GM12878 (cell line): ENCODE measurements around the gene TSPAN10. TPM values are rescaled to one million over a fixed set of nuclear protein-coding genes. Genes with fewer than 3 reads are reported as not detected.

Source experiments
- ATAC-seq: fragments of 200-7000 bp; cut with Tn5 transposase; 3 replicates; pipeline ENCODE4 v1.9.1; 2020; ENCODE audit warnings: mild to moderate bottlenecking, moderate library complexity
- BruUV-seq: library from RNA; stranded (reverse); fragments of 400-500 nt; replicated peaks from 2 replicates; lab custom pipeline; 2021; lab: Mats Ljungman, UMichigan
- CTCF ChIA-PET: fragments of 300-600 bp; sonication (Branson Sonifier 250); formaldehyde crosslinking; extraction: SDS; loops from one replicate; lab custom pipeline; 2021; ENCODE audit warnings: inconsistent platforms; lab: Yijun Ruan, JAX
- POLR2A ChIA-PET: fragments of 350-600 bp; formaldehyde crosslinking; extraction: SDS; loops from one replicate; lab custom pipeline; 2021; ENCODE audit warnings: inconsistent platforms; lab: Charles Lee
- RAD21 ChIA-PET: fragments of 300-600 bp; sonication (Branson Sonifier 250); formaldehyde crosslinking; loops from one replicate; lab custom pipeline; 2023; ENCODE audit warnings: antibody characterized with exemption; ENCODE audit not compliant: unreplicated experiment; lab: Charles Lee
- SMC1A ChIA-PET: fragments of 300-600 bp; sonication (Branson Sonifier 250); formaldehyde crosslinking; loops from one replicate; lab custom pipeline; 2023; ENCODE audit not compliant: unreplicated experiment, uncharacterized antibody; lab: Charles Lee
- DNase-seq: peaks from one replicate; pipeline ENCODE4 v3.0.0-alpha.2; 2011; ENCODE audit warnings: low read depth, low spot score
- FAIRE-seq: peaks from 3 replicates; lab custom pipeline; 2011; peaks lifted over from hg19 to GRCh38; lab: Jason Lieb, UNC
- H2AFZ ChIP-seq: 2 replicates; pipeline ENCODE4 v1.6.0; 2011; ENCODE audit warnings: low read depth, low read length, control low read depth; ENCODE audit not compliant: control insufficient read depth
- H3K27ac ChIP-seq: 2 replicates; pipeline ENCODE4 v1.5.1; 2011; ENCODE audit warnings: control low read depth; ENCODE audit not compliant: control insufficient read depth, insufficient read depth
- H3K27me3 ChIP-seq, 2 experiments: replicated peaks in 1 of 2; 2 replicates each; pipeline versions ENCODE4 v1.6.0 to v1.6.1; 2011; ENCODE audit warnings: low read length in 1 of 2; ENCODE audit not compliant: control insufficient read depth in 2 of 2, insufficient read depth in 2 of 2
- H3K36me3 ChIP-seq, 2 experiments: 2 replicates each; pipeline ENCODE4 v1.5.1; 2011; ENCODE audit warnings: low read length in 1 of 2; ENCODE audit not compliant: control insufficient read depth in 2 of 2, insufficient read depth in 2 of 2
- H3K4me1 ChIP-seq: 2 replicates; pipeline ENCODE4 v1.6.1; 2011; ENCODE audit warnings: mild to moderate bottlenecking, low read length, moderate library complexity, mixed read lengths; ENCODE audit not compliant: control insufficient read depth, insufficient read depth
- H3K4me2 ChIP-seq: 2 replicates; pipeline ENCODE4 v1.6.0; 2011; ENCODE audit warnings: control low read depth; ENCODE audit not compliant: control insufficient read depth, insufficient read depth
- H3K4me3 ChIP-seq: fragments of 200-600 bp; sonication (generic); 2 replicates; pipeline ENCODE4 v1.5.1; 2016
- H3K79me2 ChIP-seq: 2 replicates; pipeline ENCODE4 v1.6.0; 2011; ENCODE audit warnings: low read length; ENCODE audit not compliant: control insufficient read depth, insufficient read depth
- H3K9ac ChIP-seq: 2 replicates; pipeline ENCODE4 v1.8.0; 2011; ENCODE audit warnings: low read length, control low read depth, mixed read lengths; ENCODE audit not compliant: control insufficient read depth, insufficient read depth
- H3K9me3 ChIP-seq: replicated peaks from 3 replicates; pipeline ENCODE4 v1.5.1; 2011; ENCODE audit warnings: mild to moderate bottlenecking, low read length; ENCODE audit not compliant: control insufficient read depth, insufficient read depth
- H4K20me1 ChIP-seq: 2 replicates; pipeline ENCODE4 v1.6.0; 2011; ENCODE audit not compliant: control insufficient read depth, insufficient read depth
- ELK1 ChIP-seq: IDR thresholded peaks from 2 replicates; pipeline ENCODE4 v1.6.1; 2012; ENCODE audit warnings: low read depth, low read length, improper control_type of control experiment
- IRF3 ChIP-seq: fragments of 450-650 bp; IDR thresholded peaks from 2 replicates; pipeline ENCODE4 v1.6.1; 2014; ENCODE audit warnings: mild to moderate bottlenecking
- TCF12 ChIP-seq: IDR thresholded peaks from 2 replicates; pipeline ENCODE4 v1.6.1; 2011; ENCODE audit warnings: low read depth, mild to moderate bottlenecking, low read length
- WGBS: methylation state at CpG from one replicate; pipeline ENCODE4 v1.1.6; 2016; ENCODE audit warnings: low lambda C conversion rate; ENCODE audit not compliant: insufficient replicate concordance, insufficient coverage; ENCODE audit errors: missing lambda C conversion rate; 5-methylcytosine and 5-hydroxymethylcytosine counted together
- in situ Hi-C: fragments of 300-500 bp; cut with MboI; formaldehyde crosslinking; loops from 9 replicates; pipeline ENCODE4 v1.14.3; 2018; ENCODE audit warnings: mixed read lengths
- intact Hi-C: fragments of 100-400 bp; cut with micrococcal nuclease; formaldehyde crosslinking; loops from one replicate; pipeline ENCODE4 v1.14.2; 2022; ENCODE audit not compliant: unreplicated experiment
- polyA plus RNA-seq, 11 experiments: library from polyadenylated mRNA; depleted of rRNA in 4 of 11; unstranded in 6 of 11; stranded (reverse) in 5 of 11; fragments of >200 nt; fragmentation: Nextera tagmentation in 4 of 11; fragmentation: Illumina TruSeq in 1 of 11; extraction: Ambion mirVana in 4 of 11; extraction: Trizol in 1 of 11; gene quantifications; 1 replicate in 1 of 11; 2 replicates in 10 of 11; pipeline versions ENCODE4 v1.2.1 to v1.2.3, GENCODE V29; 2011 to 2016; ENCODE audit warnings: inconsistent platforms in 2 of 11, missing spikeins in 2 of 11, low read depth in 1 of 11
- total RNA-seq, 4 experiments: library from RNA; depleted of rRNA in 3 of 4; stranded (reverse); fragments of >200 nt in 3 of 4; fragmentation: Illumina TruSeq in 1 of 4; extraction: Trizol in 1 of 4; gene quantifications; 2 replicates each; pipeline versions ENCODE4 v1.2.1 to v1.2.3, GENCODE V29; 2013 to 2021

TSPAN10 gene
- total and polyA plus RNA-seq, 10 of the 15 experiments (the other 5 are each of a cell fraction or from before 2014, with no cell fraction given): 0.13 to 0.82 (median 0.43) TPM

- POLR2A ChIA-PET: no interaction called here
Observed at GRCh38 chr17:81648013-81648706, 11.2 kb downstream of the TSPAN10 start.

More at GRCh38 chr17:81648013-81648706, 11.2 kb downstream of the TSPAN10 start:
- ChIA-PET RAD21 (no interaction called here), SMC1A (no interaction called here), CTCF (no interaction called here)
- H3K27me3 ChIP-seq: no peaks in the 10 kb centered on the region; a peak in 2 of 4 replicates
- H3K9ac ChIP-seq: no peak overlapping the region
- WGBS: 85% methylated on average over 41 of the region's 78 CpGs
- TF ChIP-seq TCF12 (no peak), ELK1 (no peak), IRF3 (no peak)
- ATAC-seq (no peak), FAIRE-seq (no peak), DNase-seq (no peak)
- H4K20me1 ChIP-seq: no peaks in the 10 kb centered on the region
- no peak overlapping the region for H3K4me2 ChIP-seq
- no TSS peak for BruUV-seq
- H3K36me3 ChIP-seq: no peaks in the 10 kb centered on the region
- intact Hi-C loops: no loop called here
- no peak overlapping the region for H3K27ac ChIP-seq
- 0 out of 2 replicates have a peak, but pooled peaks cover under 1% of the 10 kb centered on the region for H3K4me1 ChIP-seq
- no peak overlapping the region for H2AFZ ChIP-seq
- H3K79me2 ChIP-seq: no peaks in the 10 kb centered on the region
- peaks cover 6% of the 10 kb centered on the region; the same call in 2 of the 3 replicates for H3K9me3 ChIP-seq
- in situ Hi-C loops: no loop called here
- no peak overlapping the region for H3K4me3 ChIP-seq
